Measurements from ENCODE around the gene COL5A1. TPM values are rescaled to one million over a fixed set of nuclear protein-coding genes. Genes with fewer than 3 reads are reported as not detected.
"Not testable (repeated sequence)": the region's sequence is repeated elsewhere in the genome, so short reads cannot be mapped to it uniquely, and the experiment has no call there.

Gene COL5A1
- total RNA-seq, 1 experiment from 2014 or later = 9.5 TPM

- Mint-ChIP-seq H3K4me1 (peaks cover 4 to 9% of the 10 kb centered on the region in 2 experiments), H3K4me3 (peak overlapping the region in 1 of 2 experiments; percentile 28; a peak in 1 of 5 replicates), H3K9me3 (no peaks in the 10 kb centered on the region), H3K27me3 (ENCODE audit: low read depth) (no peaks in the 10 kb centered on the region), H3K36me3 (ENCODE audit: insufficient read depth in 1 of 3, low read depth in 3 of 3) (peaks cover 0 to 4% (median 2%) of the 10 kb centered on the region in 3 experiments; a peak in 2 of 7 replicates), H3K27ac (peak overlapping the region in 2 of 3 experiments; percentile 15 to 93; a peak in 2 of 7 replicates)
- Histone ChIP-seq H4K91ac (ENCODE audit: insufficient read length, low read depth, low read length) (no peak overlapping the region), H3T11ph (ENCODE audit: low read length) (no peak overlapping the region), H3K56ac (ENCODE audit: insufficient read length, low read depth, low read length) (no peak overlapping the region), H3K4me2 (ENCODE audit: insufficient read depth, insufficient read length, low read length) (no peak overlapping the region), H3K14ac (ENCODE audit: insufficient read depth, low read length) (no peak overlapping the region; the same call in 1 of the 2 replicates), H4K5ac (ENCODE audit: insufficient read length, low read depth, low read length) (no peak overlapping the region), H3K23me2 (ENCODE audit: insufficient read length, low read depth, low read length, poor library complexity, severe bottlenecking) (no peaks in the 10 kb centered on the region), H2BK5ac (ENCODE audit: insufficient read length, low read length) (no peak overlapping the region), H2AFZ (ENCODE audit: low read length) (no peak overlapping the region), H3K18ac (ENCODE audit: insufficient read length, low read depth, low read length) (no peak overlapping the region), H2BK15ac (ENCODE audit: low read depth, low read length) (no peak overlapping the region), H2BK120ac (ENCODE audit: low read depth, low read length, poor library complexity, severe bottlenecking) (no peak overlapping the region), H3K27me3 (ENCODE audit: insufficient read depth, low read length) (no peaks in the 10 kb centered on the region), H3K4ac (ENCODE audit: low read depth, low read length) (no peak overlapping the region), H3K4me1 (ENCODE audit: insufficient read depth, low read length) (no peaks in the 10 kb centered on the region), H3K79me2 (ENCODE audit: insufficient read depth, low read length) (no peaks in the 10 kb centered on the region), H3K79me1 (ENCODE audit: insufficient read depth, low read depth, low read length, poor library complexity, severe bottlenecking) (no peaks in the 10 kb centered on the region), H2AK5ac (ENCODE audit: insufficient read length, low read length) (no peak overlapping the region), H3K23ac (ENCODE audit: insufficient read length, low read depth, low read length) (no peak overlapping the region), H3K9ac (ENCODE audit: extremely low read depth, insufficient read length, low read length) (no peak overlapping the region), H3K9me3 (ENCODE audit: control insufficient read depth, low read depth, low read length) (no peaks in the 10 kb centered on the region), H3K27ac (ENCODE audit: insufficient read length, low read depth, low read length) (no peak overlapping the region), H4K8ac (replicated peaks; ENCODE audit: insufficient read length, low read depth, low read length) (no peak overlapping the region), H2BK12ac (ENCODE audit: insufficient read length, low read depth, low read length) (no peak overlapping the region), H2BK20ac (ENCODE audit: low read depth, low read length, poor library complexity, severe bottlenecking) (no peak overlapping the region), H4K20me1 (ENCODE audit: control insufficient read depth, insufficient read depth, insufficient read length) (no peaks in the 10 kb centered on the region)
- no CpG with 5 or more reads among the region's 18 CpGs for WGBS (ENCODE audit: extremely low coverage, insufficient read length, low lambda C conversion rate)
- no peak for DNase-seq
- no peak for TF ChIP-seq CTCF (conservative IDR thresholded peaks at IDR 0.05)
These were observed 60.7 kb downstream of the COL5A1 start for GRCh38 chr9:134702291-134702690.

- not testable (repeated sequence) for H2BK120ac ChIP-seq (ENCODE audit: low read depth, low read length, poor library complexity, severe bottlenecking); H2BK5ac ChIP-seq (ENCODE audit: insufficient read length, low read length); H3K18ac ChIP-seq (ENCODE audit: insufficient read length, low read depth, low read length); H2BK15ac ChIP-seq (ENCODE audit: low read depth, low read length); H2BK20ac ChIP-seq (ENCODE audit: low read depth, low read length, poor library complexity, severe bottlenecking); H3K9ac ChIP-seq (ENCODE audit: extremely low read depth, insufficient read length, low read length); H3T11ph ChIP-seq (ENCODE audit: low read length); H4K20me1 ChIP-seq (ENCODE audit: control insufficient read depth, insufficient read depth, insufficient read length); H3K9me3 Mint-ChIP-seq; H2AFZ ChIP-seq (ENCODE audit: low read length); H3K36me3 Mint-ChIP-seq (ENCODE audit: insufficient read depth in 1 of 3, low read depth in 3 of 3); H4K5ac ChIP-seq (ENCODE audit: insufficient read length, low read depth, low read length); H2AK5ac ChIP-seq (ENCODE audit: insufficient read length, low read length); H3K4me2 ChIP-seq (ENCODE audit: insufficient read depth, insufficient read length, low read length); H3K79me2 ChIP-seq (ENCODE audit: insufficient read depth, low read length); H4K91ac ChIP-seq (ENCODE audit: insufficient read length, low read depth, low read length); H3K27ac Mint-ChIP-seq; H3K23me2 ChIP-seq (ENCODE audit: insufficient read length, low read depth, low read length, poor library complexity, severe bottlenecking); H3K27me3 ChIP-seq (ENCODE audit: insufficient read depth, low read length); H3K79me1 ChIP-seq (ENCODE audit: insufficient read depth, low read depth, low read length, poor library complexity, severe bottlenecking); H3K4me3 Mint-ChIP-seq; H3K23ac ChIP-seq (ENCODE audit: insufficient read length, low read depth, low read length); H3K14ac ChIP-seq (ENCODE audit: insufficient read depth, low read length); H3K4me1 Mint-ChIP-seq; H3K4me1 ChIP-seq (ENCODE audit: insufficient read depth, low read length); H4K8ac ChIP-seq (replicated peaks; ENCODE audit: insufficient read length, low read depth, low read length); H3K56ac ChIP-seq (ENCODE audit: insufficient read length, low read depth, low read length); H3K27me3 Mint-ChIP-seq (ENCODE audit: low read depth); H3K4ac ChIP-seq (ENCODE audit: low read depth, low read length); DNase-seq; H3K9me3 ChIP-seq (ENCODE audit: control insufficient read depth, low read depth, low read length); H3K27ac ChIP-seq (ENCODE audit: insufficient read length, low read depth, low read length); H2BK12ac ChIP-seq (ENCODE audit: insufficient read length, low read depth, low read length)
- no CpG with 5 or more reads among the region's 13 CpGs for WGBS (ENCODE audit: extremely low coverage, insufficient read length, low lambda C conversion rate)
These were observed 62.1 kb downstream of the COL5A1 start for GRCh38 chr9:134703730-134704114.
